Endothelial cell of umbilical vein (primary cell): ENCODE data around the gene MOXD1. TPM values are rescaled to one million over a fixed set of nuclear protein-coding genes. Genes with fewer than 3 reads are reported as not detected.

Experiments
- BruUV-seq: library from RNA; stranded (reverse); fragments of 400-500 nt; replicated peaks from 2 replicates; lab custom pipeline; 2021; lab: Mats Ljungman, UMichigan
- CTCF ChIA-PET: fragments of 300-600, 350-600 bp; sonication (Branson Sonifier 250); formaldehyde crosslinking; loops from one replicate; lab custom pipeline; 2021; ENCODE audit warnings: antibody characterized with exemption, inconsistent platforms; lab: Charles Lee
- POLR2A ChIA-PET: fragments of 300-600, 350-600 bp; sonication (Branson Sonifier 250); formaldehyde crosslinking; loops from one replicate; lab custom pipeline; 2021; ENCODE audit warnings: antibody characterized with exemption, inconsistent platforms; lab: Charles Lee
- DNase-seq: peaks from one replicate; pipeline ENCODE4 v3.0.0-alpha.2; 2011; ENCODE audit warnings: low read depth, low spot score
- FAIRE-seq: peaks from 2 replicates; lab custom pipeline; 2011; peaks lifted over from hg19 to GRCh38; lab: Jason Lieb, UNC
- H2AFZ ChIP-seq: 2 replicates; pipeline ENCODE4 v1.6.0; 2012; ENCODE audit warnings: low read depth, low read length, control low read depth, inconsistent platforms
- H3K27ac ChIP-seq: 2 replicates; pipeline ENCODE4 v1.5.1; 2011; ENCODE audit warnings: low read depth, mild to moderate bottlenecking, control low read depth, low read length, moderate library complexity; ENCODE audit not compliant: insufficient read depth
- H3K27me3 ChIP-seq, 2 experiments: 2 replicates each; pipeline versions ENCODE4 v1.6.0 to v1.6.1; 2011; ENCODE audit warnings: low read length in 2 of 2, mixed read lengths in 1 of 2; ENCODE audit not compliant: control insufficient read depth in 2 of 2, insufficient read depth in 2 of 2
- H3K36me3 ChIP-seq, 2 experiments: 2 replicates in 1 of 2; 3 replicates in 1 of 2; pipeline ENCODE4 v1.5.1; 2011; ENCODE audit warnings: low read length in 2 of 2, mild to moderate bottlenecking in 1 of 2, moderate library complexity in 1 of 2; ENCODE audit not compliant: control insufficient read depth in 2 of 2, insufficient read depth in 2 of 2; ENCODE audit errors: extremely low read depth in 1 of 2
- H3K4me1 ChIP-seq: 3 replicates; pipeline ENCODE4 v1.5.1; 2011; ENCODE audit warnings: mild to moderate bottlenecking, low read length; ENCODE audit not compliant: control insufficient read depth, insufficient read depth; ENCODE audit errors: extremely low read depth
- H3K4me2 ChIP-seq: 2 replicates; pipeline ENCODE4 v1.6.1; 2011; ENCODE audit warnings: low read length, control low read depth, mixed read lengths; ENCODE audit not compliant: insufficient read depth
- H3K4me3 ChIP-seq, 3 experiments: fragments of 200-600 bp in 1 of 3; sonication (generic), shearing (Covaris generic) in 1 of 3; replicated peaks in 1 of 3; 2 replicates each; pipeline ENCODE4 v1.5.1; 2011 to 2016; ENCODE audit warnings: control low read depth in 3 of 3, low read length in 3 of 3, mild to moderate bottlenecking in 2 of 3, inconsistent platforms in 1 of 3, low read depth in 1 of 3, moderate library complexity in 1 of 3; ENCODE audit not compliant: insufficient read depth in 1 of 3
- H3K79me2 ChIP-seq: 2 replicates; pipeline ENCODE4 v1.6.0; 2012; ENCODE audit warnings: low read length, inconsistent platforms; ENCODE audit not compliant: control insufficient read depth, insufficient read depth
- H3K9ac ChIP-seq: replicated peaks from 2 replicates; pipeline ENCODE3; 2011; ENCODE audit warnings: low read length, control low read depth; ENCODE audit not compliant: insufficient read depth; ENCODE audit errors: extremely low read depth
- H3K9me1 ChIP-seq: replicated peaks from 3 replicates; pipeline ENCODE4 v1.6.0; 2011; ENCODE audit warnings: mild to moderate bottlenecking, low read length; ENCODE audit not compliant: control insufficient read depth, insufficient read depth; ENCODE audit errors: extremely low read depth
- H3K9me3 ChIP-seq: replicated peaks from 2 replicates; pipeline ENCODE4 v1.5.1; 2012; ENCODE audit warnings: low read length, inconsistent platforms; ENCODE audit not compliant: control insufficient read depth, insufficient read depth
- H4K20me1 ChIP-seq: replicated peaks from 2 replicates; pipeline ENCODE3; 2011; ENCODE audit warnings: mild to moderate bottlenecking, low read length; ENCODE audit not compliant: control insufficient read depth, insufficient read depth; ENCODE audit errors: extremely low read depth
- CTCF ChIP-seq, 2 donors: IDR thresholded peaks; 1 replicate in 1 of 2; 2 replicates in 1 of 2; pipeline ENCODE4 v1.5.1; 2011; ENCODE audit warnings: low read length in 2 of 2, mild to moderate bottlenecking in 2 of 2, moderate library complexity in 2 of 2, control low read depth in 1 of 2, inconsistent platforms in 1 of 2, low read depth in 1 of 2; ENCODE audit not compliant: insufficient read depth in 1 of 2; ENCODE audit errors: extremely low read depth in 1 of 2
- EZH2 ChIP-seq: IDR thresholded peaks from 2 replicates; pipeline ENCODE4 v1.6.1; 2012; ENCODE audit warnings: borderline replicate concordance, low read depth, mild to moderate bottlenecking, moderate library complexity, low read length, inconsistent platforms; ENCODE audit not compliant: severe bottlenecking
- FOS ChIP-seq: IDR thresholded peaks from 2 replicates; pipeline ENCODE4 v1.6.1; 2011; ENCODE audit warnings: mild to moderate bottlenecking, low read length, moderate library complexity, borderline replicate concordance; ENCODE audit not compliant: insufficient read depth
- GATA2 ChIP-seq: IDR thresholded peaks from 2 replicates; pipeline ENCODE4 v1.7.0; 2011; ENCODE audit warnings: low read depth, mild to moderate bottlenecking, moderate library complexity, mixed read lengths, low read length; ENCODE audit not compliant: insufficient read length, insufficient read depth
- JUN ChIP-seq: IDR thresholded peaks from 2 replicates; pipeline ENCODE4 v1.6.1; 2011; ENCODE audit warnings: borderline replicate concordance, low read depth; ENCODE audit not compliant: insufficient read length, insufficient read depth
- POLR2A ChIP-seq: IDR thresholded peaks from 2 replicates; pipeline ENCODE4 v1.6.1; 2012; ENCODE audit warnings: low read depth, mild to moderate bottlenecking, control low read depth, low read length
- POLR2AphosphoS5 ChIP-seq: IDR thresholded peaks from 2 replicates; pipeline ENCODE4 v1.6.1; 2012; ENCODE audit warnings: low read depth, mild to moderate bottlenecking, control low read depth, low read length, moderate library complexity; ENCODE audit not compliant: insufficient read depth
- dilution Hi-C: fragments of 300-500 bp; cut with MboI; formaldehyde crosslinking; loops from one replicate; pipeline ENCODE4 v1.15.0; 2019; ENCODE audit warnings: low sequenced_read_pairs; ENCODE audit not compliant: extremely low pct_ligation_motif_present
- intact Hi-C: fragments of 100-400 bp; cut with micrococcal nuclease; formaldehyde crosslinking; loops from one replicate; pipeline ENCODE4 v1.10.0; 2022
- polyA plus RNA-seq, 4 experiments: library from polyadenylated mRNA; depleted of rRNA in 3 of 4; stranded (reverse) in 3 of 4; unstranded in 1 of 4; fragments of >200 nt; gene quantifications; 2 replicates each; pipeline versions ENCODE4 v1.2.1 to v1.2.3, GENCODE V29; 2011 to 2012; ENCODE audit warnings: missing spikeins in 1 of 4
- total RNA-seq: library from RNA; stranded (reverse); gene quantifications from 2 replicates; pipeline ENCODE4 v1.2.3, GENCODE V29; 2021
- TF ChIP-seq, protein P1 (sequence below): IDR thresholded peaks from 2 replicates; pipeline ENCODE4 v1.6.1; 2011; ENCODE audit not compliant: insufficient read depth, insufficient read length

Gene MOXD1
- total and polyA plus RNA-seq, 2 donors (not counting 3 experiments of a cell fraction or from before 2014, with no cell fraction given) = 0.01 TPM; not detected in 1

DNA sequence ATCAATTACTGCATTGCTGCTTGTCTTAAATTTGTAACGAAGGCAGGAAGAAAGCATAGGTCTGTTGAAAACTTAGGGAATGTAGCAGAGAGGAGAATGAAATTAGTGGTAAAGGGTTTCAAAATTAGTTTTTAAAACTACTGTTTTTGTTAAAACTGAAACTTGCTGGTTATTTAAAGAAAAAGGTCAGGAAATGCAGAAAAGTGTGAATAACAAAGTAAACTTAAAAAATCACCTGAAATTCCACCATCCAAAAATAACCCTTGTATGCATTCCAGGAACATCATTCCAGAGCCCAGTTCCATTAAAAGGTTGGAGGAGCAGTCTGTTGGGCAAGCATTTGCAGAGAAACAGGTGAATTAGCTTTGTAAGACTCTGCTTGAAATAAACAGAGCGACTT, 3.1 kb upstream of the MOXD1 start:
- intact Hi-C loops = no loop called here
- Histone ChIP-seq H3K9ac (no peak overlapping the region), H3K27ac (no peak overlapping the region), H3K36me3 (no peaks in the 10 kb centered on the region), H3K4me3 (no peak overlapping the region), H3K4me2 (no peak overlapping the region), H3K9me1 (no peaks in the 10 kb centered on the region), H3K4me1 (peaks cover 9% of the 10 kb centered on the region), H3K27me3 (peaks cover 46 to 67% of the 10 kb centered on the region in 2 experiments), H2AFZ (no peak overlapping the region), H4K20me1 (no peaks in the 10 kb centered on the region), H3K79me2 (no peaks in the 10 kb centered on the region), H3K9me3 (no peaks in the 10 kb centered on the region)
- ChIA-PET POLR2A (no interaction called here), CTCF (no interaction called here)
- FAIRE-seq (no peak), DNase-seq (no peak)
- TF ChIP-seq POLR2AphosphoS5 (no peak), EZH2 (no peak), FOS (no peak), JUN (no peak), GATA2 (no peak), POLR2A (no peak), CTCF (IDR thresholded peaks at IDR 0.05; ENCODE audit: extremely low read depth in 1 of 2, insufficient read depth in 1 of 2, low read depth in 1 of 2, low read length in 2 of 2) (no peak)
- TF ChIP-seq, protein P1, sequence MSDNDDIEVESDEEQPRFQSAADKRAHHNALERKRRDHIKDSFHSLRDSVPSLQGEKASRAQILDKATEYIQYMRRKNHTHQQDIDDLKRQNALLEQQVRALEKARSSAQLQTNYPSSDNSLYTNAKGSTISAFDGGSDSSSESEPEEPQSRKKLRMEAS = no peak
- BruUV-seq = no TSS peak
- dilution Hi-C loops = no loop called here
